Right lobe of liver (tissue), 6 donors: Measurements from ENCODE around the gene DAZAP1. TPM values are rescaled to one million over a fixed set of nuclear protein-coding genes. Genes with fewer than 3 reads are reported as not detected.

ENCODE experiments used
- ATAC-seq, 4 donors: fragments of 200-7000 bp; cut with Tn5 transposase; one replicate each; pipeline ENCODE4 v1.9.1; 2020; ENCODE audit warnings: mild to moderate bottlenecking in 4 of 4, moderate library complexity in 4 of 4
- DNase-seq, 3 donors: peaks; one replicate each; pipeline ENCODE4 v3.0.0-alpha.2; 2020
- H3K27ac ChIP-seq, 3 donors: fragments of 200-600 bp; one replicate each; pipeline ENCODE4 v1.8.0; 2022
- H3K27me3 ChIP-seq, 2 donors: fragments of 200-600 bp; one replicate each; pipeline ENCODE4 v1.8.0; 2022
- H3K36me3 ChIP-seq, 4 donors: fragments of 200-600 bp; sonication (generic) in 1 of 4; one replicate each; pipeline versions ENCODE4 v1.5.1 to v1.8.0; 2017 to 2022; ENCODE audit warnings: control low read depth in 1 of 4
- H3K4me1 ChIP-seq, 4 donors: fragments of 200-600 bp; sonication (generic) in 1 of 4; one replicate each; pipeline versions ENCODE4 v1.5.1 to v1.8.0; 2017 to 2022; ENCODE audit warnings: control low read depth in 1 of 4
- H3K4me3 ChIP-seq, 3 donors: fragments of 200-600 bp; one replicate each; pipeline ENCODE4 v1.8.0; 2022
- H3K9me3 ChIP-seq, 4 donors: fragments of 200-600 bp; sonication (generic) in 1 of 4; one replicate each; pipeline versions ENCODE4 v1.5.1 to v1.8.0; 2017 to 2022; ENCODE audit warnings: control low read depth in 1 of 4
- POLR2A ChIP-seq: fragments of 450-650 bp; IDR thresholded peaks from one replicate; pipeline ENCODE4 v1.6.1; 2017; ENCODE audit warnings: antibody characterized with exemption, mild to moderate bottlenecking
- WGBS: methylation state at CpG from one replicate; pipeline ENCODE4 v1.1.6; 2018; ENCODE audit warnings: low coverage, low lambda C conversion rate; ENCODE audit not compliant: insufficient coverage; ENCODE audit errors: missing lambda C conversion rate; 5-methylcytosine and 5-hydroxymethylcytosine counted together
- intact Hi-C, 2 donors: fragments of 100-400 bp; cut with DNase I; formaldehyde crosslinking; loops; one replicate each; pipeline versions ENCODE4 v1.11.2 to v1.14.1; 2022
- total RNA-seq, 6 experiments: library from RNA; depleted of rRNA in 2 of 6; stranded (reverse); fragments of >200 nt in 2 of 6; fragmentation: NEBNext Ultra II Directional in 3 of 6; extraction: Animal tissue kit (Norgen Biotek cat#: 25700) in 3 of 6; gene quantifications; one replicate each; pipeline versions ENCODE4 v1.1.0 to v1.2.4, GENCODE V29; 2016 to 2023
- TF ChIP-seq, protein P1 (sequence below), 4 donors: fragments of 200-600 bp in 3 of 4; fragments of 450-650 bp in 1 of 4; IDR thresholded peaks; one replicate each; pipeline versions ENCODE4 v1.5.1 to v1.8.0; 2016 to 2022; ENCODE audit warnings: antibody characterized with exemption in 4 of 4, mild to moderate bottlenecking in 2 of 4
- donor health status: DM: no; HTN: yes; CAD: no.
- donor health status: DM: no; HTN: no; CAD: no.
- donor health status: DM: no; HTN: no; CAD: no.
- donor health status: DM: no; HTN: yes; CAD: no.
- donor health status: DM: no; HTN: yes; CAD: no.

Gene DAZAP1
- total RNA-seq, 6 experiments from 2014 or later = 22.3 to 50.9 (median 42.2) TPM

DNA sequence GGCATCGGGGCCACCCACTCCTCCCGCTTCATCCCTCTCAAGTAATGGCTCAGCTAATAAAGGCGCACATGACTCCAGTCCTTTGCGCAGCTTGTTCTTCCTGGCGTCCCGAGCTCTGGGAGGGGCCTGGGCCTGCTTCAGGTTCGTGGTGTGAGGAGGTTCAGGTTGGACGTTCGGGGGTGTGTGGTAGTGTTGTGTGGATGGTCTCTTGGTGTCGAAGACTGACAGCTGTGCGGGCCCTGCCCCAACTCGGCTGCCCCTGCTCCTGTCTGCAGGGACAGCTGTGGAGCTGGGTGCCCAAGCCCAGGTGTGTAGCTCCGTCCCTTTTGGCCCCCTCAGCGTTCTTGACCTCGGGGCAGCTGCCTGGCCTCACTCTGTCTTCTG, 33.0 kb downstream of the DAZAP1 start:
- TF ChIP-seq, protein P1, sequence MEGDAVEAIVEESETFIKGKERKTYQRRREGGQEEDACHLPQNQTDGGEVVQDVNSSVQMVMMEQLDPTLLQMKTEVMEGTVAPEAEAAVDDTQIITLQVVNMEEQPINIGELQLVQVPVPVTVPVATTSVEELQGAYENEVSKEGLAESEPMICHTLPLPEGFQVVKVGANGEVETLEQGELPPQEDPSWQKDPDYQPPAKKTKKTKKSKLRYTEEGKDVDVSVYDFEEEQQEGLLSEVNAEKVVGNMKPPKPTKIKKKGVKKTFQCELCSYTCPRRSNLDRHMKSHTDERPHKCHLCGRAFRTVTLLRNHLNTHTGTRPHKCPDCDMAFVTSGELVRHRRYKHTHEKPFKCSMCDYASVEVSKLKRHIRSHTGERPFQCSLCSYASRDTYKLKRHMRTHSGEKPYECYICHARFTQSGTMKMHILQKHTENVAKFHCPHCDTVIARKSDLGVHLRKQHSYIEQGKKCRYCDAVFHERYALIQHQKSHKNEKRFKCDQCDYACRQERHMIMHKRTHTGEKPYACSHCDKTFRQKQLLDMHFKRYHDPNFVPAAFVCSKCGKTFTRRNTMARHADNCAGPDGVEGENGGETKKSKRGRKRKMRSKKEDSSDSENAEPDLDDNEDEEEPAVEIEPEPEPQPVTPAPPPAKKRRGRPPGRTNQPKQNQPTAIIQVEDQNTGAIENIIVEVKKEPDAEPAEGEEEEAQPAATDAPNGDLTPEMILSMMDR (IDR thresholded peaks at IDR 0.05) = no peak
- TF ChIP-seq POLR2A = no peak
- ATAC-seq = no peak
- Histone ChIP-seq H3K9me3 (no peaks in the 10 kb centered on the region), H3K27me3 (no peaks in the 10 kb centered on the region), H3K36me3 (peaks cover 0 to 31% (median 15%) of the 10 kb centered on the region in 4 donors), H3K27ac (no peak overlapping the region), H3K4me1 (peaks cover 0 to 13% (median 5%) of the 10 kb centered on the region in 4 donors), H3K4me3 (no peak overlapping the region)
- no peak for DNase-seq
- intact Hi-C loops = loop anchor here in 1 of 2 donors (10.0 kb wide), 1 partner anchor 74 kb away; the partner anchor contains the start of gene ADAMTSL5
- 93% methylated on average over 3 of the region's 15 CpGs for WGBS

DNA sequence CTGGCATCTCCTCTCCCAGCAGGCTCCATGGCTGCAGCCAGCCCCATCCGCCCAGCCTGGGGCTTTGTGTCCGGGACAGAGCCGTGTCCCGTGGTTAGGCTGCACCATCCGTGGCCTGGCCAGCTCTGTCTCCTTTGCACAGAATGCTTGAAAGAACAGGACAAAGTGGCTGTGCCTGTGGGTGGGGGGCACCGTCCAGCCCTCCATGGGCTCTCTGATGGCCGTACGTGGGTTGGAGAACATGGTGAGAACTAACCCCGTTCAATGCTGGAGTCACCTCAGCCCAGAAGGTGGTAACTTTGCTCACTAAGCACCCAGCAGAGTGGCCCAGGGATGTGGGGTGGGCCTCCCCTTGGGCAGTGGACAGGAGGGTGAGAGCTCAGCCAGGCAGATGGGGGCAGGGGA, 33.6 kb downstream of the DAZAP1 start:
- intact Hi-C loops = loop anchor here in 1 of 2 donors (10.0 kb wide), 1 partner anchor 74 kb away; the partner anchor contains the start of gene ADAMTSL5
- WGBS = 92% methylated on average over 6 of the region's 9 CpGs
- Histone ChIP-seq H3K4me1 (peaks cover 0 to 16% (median 5%) of the 10 kb centered on the region in 4 donors), H3K27me3 (peaks cover 0 to under 1% of the 10 kb centered on the region in 2 donors), H3K9me3 (no peaks in the 10 kb centered on the region), H3K36me3 (peaks cover 0 to 31% (median 15%) of the 10 kb centered on the region in 4 donors), H3K4me3 (no peak overlapping the region), H3K27ac (no peak overlapping the region)
- TF ChIP-seq, protein P1 (IDR thresholded peaks at IDR 0.05) = no peak
- TF ChIP-seq POLR2A = no peak
- ATAC-seq (no peak), DNase-seq (no peak)

DNA sequence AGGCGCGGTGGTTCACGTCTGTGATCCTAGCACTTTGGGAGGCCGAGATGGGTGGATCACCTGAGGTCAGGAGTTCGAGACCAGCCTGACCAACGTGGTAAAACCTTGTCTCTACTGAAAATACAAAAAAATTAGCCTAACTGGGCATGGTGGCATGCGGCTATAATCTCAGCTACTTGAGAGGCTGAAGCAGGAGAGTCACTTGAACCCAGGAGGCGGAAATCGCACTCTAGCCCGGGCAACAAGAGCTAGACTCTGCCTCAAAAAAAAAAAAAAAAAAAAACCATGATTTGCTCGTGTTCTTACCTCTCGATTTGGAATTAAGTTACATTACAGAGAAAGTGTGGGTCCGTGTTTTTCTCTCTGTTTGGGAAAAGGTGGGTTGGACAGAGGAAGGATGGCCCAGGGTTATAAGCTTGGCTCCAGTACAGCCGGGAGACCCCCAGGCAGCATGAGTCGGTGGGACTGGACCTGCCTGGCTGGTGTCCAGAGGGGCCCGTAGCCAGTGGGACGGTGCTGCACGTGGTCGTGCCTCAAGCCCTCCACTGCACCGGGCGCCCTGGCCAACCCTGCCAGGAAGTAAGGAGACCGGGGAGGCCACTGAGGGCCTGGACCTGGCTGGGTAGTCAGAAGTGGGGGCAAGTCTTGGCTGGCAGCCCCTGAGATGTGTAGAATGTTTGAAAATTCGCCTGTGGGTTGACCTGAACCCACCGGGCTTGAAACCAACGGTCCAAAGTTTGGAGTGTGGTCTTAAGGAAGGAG, 34.5 kb downstream of the DAZAP1 start:
- DNase-seq (no peak), ATAC-seq (no peak)
- Histone ChIP-seq H3K9me3 (no peaks in the 10 kb centered on the region), H3K36me3 (peaks cover 0 to 31% (median 15%) of the 10 kb centered on the region in 4 donors), H3K4me1 (peaks cover 0 to 24% (median 5%) of the 10 kb centered on the region in 4 donors), H3K4me3 (no peak overlapping the region), H3K27me3 (peaks cover 7 to 9% of the 10 kb centered on the region in 2 donors), H3K27ac (no peak overlapping the region)
- no peak for TF ChIP-seq POLR2A
- TF ChIP-seq, protein P1 (IDR thresholded peaks at IDR 0.05) = no peak
- intact Hi-C loops = loop anchor here in 1 of 2 donors (10.0 kb wide), 1 partner anchor 73 kb away; the partner anchor contains the start of gene ADAMTSL5
- WGBS = 88% methylated on average over 14 of the region's 25 CpGs

DNA sequence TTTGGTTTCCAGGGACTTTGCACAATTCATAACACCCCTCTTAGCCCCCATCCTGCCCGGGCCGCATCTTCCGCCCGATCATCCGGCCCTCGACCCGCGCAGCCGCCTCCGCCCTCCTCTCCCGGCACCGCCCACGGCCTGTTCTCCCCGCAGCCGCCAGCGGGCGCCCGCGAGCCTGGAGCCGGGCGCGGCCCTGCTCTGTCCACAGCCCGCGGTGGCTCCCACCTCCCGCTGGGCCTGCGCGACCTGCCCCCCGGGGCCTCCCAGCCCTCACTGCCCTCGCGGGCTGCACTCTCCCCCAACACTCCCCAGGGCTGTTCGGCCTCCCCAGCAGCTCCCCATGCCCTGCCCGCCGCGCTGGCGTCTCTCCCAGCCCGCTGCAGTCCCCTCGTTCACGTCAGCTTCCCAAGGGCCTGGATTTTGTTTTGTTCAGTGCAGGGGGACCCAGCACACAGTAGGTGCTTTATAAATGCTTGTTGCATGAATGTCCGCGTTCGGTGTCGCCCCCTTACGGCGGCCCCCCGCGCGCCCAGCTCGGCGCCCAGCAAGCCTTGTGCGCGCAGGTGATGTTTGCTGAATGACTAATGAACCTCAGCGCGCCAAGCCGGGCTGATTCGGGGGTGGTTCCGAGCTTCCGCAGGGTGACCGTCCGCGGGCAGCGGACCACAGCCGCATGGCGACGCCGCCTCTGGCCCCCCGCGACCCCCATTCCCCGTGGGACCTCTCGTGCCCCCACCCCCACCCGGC, 38.0 kb downstream of the DAZAP1 start:
- Histone ChIP-seq H3K4me1 (peaks cover 0 to 18% (median 0%) of the 10 kb centered on the region in 4 donors), H3K27me3 (peaks cover 12 to 20% of the 10 kb centered on the region in 2 donors), H3K4me3 (peak overlapping the region in 1 of 3 donors; percentile 37), H3K36me3 (peaks cover 0 to 21% (median 11%) of the 10 kb centered on the region in 4 donors), H3K27ac (no peak overlapping the region), H3K9me3 (no peaks in the 10 kb centered on the region)
- DNase-seq (peak; percentile 70 to 78 (median 77)), ATAC-seq (peak; percentile 88 to 98 (median 91))
- WGBS = 0% methylated on average over 11 of the region's 70 CpGs
- intact Hi-C loops = loop anchor here in 1 of 2 donors (10.0 kb wide), 1 partner anchor 69 kb away; the partner anchor contains the start of gene ADAMTSL5
- TF ChIP-seq, protein P1 (IDR thresholded peaks at IDR 0.05) = peak; percentile 89 to 97 (median 95)
- no peak for TF ChIP-seq POLR2A
